K562 (cell line): ENCODE data around the gene TNN. TPM values are rescaled to one million over a fixed set of nuclear protein-coding genes. Genes with fewer than 3 reads are reported as not detected.
A peak's percentile ranks its signal among the peaks of the same experiment; 100 is the strongest.

Source experiments
- BRD9 ChIP-seq: fragments of 450-650 bp; IDR thresholded peaks from 2 replicates; pipeline ENCODE4 v1.6.1; 2018; ENCODE audit warnings: low read depth; ENCODE audit not compliant: partially characterized antibody
- CBFA2T2 ChIP-seq: fragments of 450-650 bp; conservative IDR thresholded peaks from 2 replicates; pipeline ENCODE4 v1.6.1; 2017; ENCODE audit warnings: mild to moderate bottlenecking
- CCAR2 ChIP-seq: fragments of 200-400 bp; formaldehyde crosslinking; IDR thresholded peaks from 2 replicates; pipeline ENCODE4 v1.6.1; 2017; ENCODE audit warnings: mild to moderate bottlenecking, low read depth, low read length
- EP300 ChIP-seq: IDR thresholded peaks from 2 replicates; pipeline ENCODE4 v1.6.1; 2012; ENCODE audit warnings: low read length, improper control_type of control experiment
- GABPB2 ChIP-seq: fragments of 250-450 bp; sonication (Bioruptor Pico); conservative IDR thresholded peaks from 2 replicates; pipeline ENCODE4 v1.5.1; 2021; ENCODE audit warnings: mild to moderate bottlenecking
- HSF4 ChIP-seq: fragments of 250-450 bp; sonication (Bioruptor Pico); IDR thresholded peaks from 2 replicates; pipeline ENCODE4 v2.1.2; 2022; ENCODE audit warnings: mild to moderate bottlenecking, moderate library complexity, borderline replicate concordance
- MAFK ChIP-seq: IDR thresholded peaks from 2 replicates; pipeline ENCODE4 v1.6.1; 2011; ENCODE audit warnings: low read length, improper control_type of control experiment
- NEUROD1 ChIP-seq: fragments of 150-350 bp; IDR thresholded peaks from 2 replicates; pipeline ENCODE4 v1.6.1; 2014; ENCODE audit warnings: borderline replicate concordance, low read length, low read depth; ENCODE audit not compliant: partially characterized antibody
- NR0B1 ChIP-seq: fragments of 450-650 bp; IDR thresholded peaks from one replicate; pipeline ENCODE4 v1.6.1; 2018; ENCODE audit warnings: mild to moderate bottlenecking, moderate library complexity; ENCODE audit not compliant: partially characterized antibody
- PHB2 ChIP-seq: fragments of 450-650 bp; IDR thresholded peaks from 2 replicates; pipeline ENCODE4 v1.6.1; 2017; ENCODE audit warnings: low read depth
- RBM25 ChIP-seq: fragments of 200-400 bp; formaldehyde crosslinking; IDR thresholded peaks from 2 replicates; pipeline ENCODE4 v1.6.1; 2018; ENCODE audit warnings: low read length, low read depth, moderate library complexity; ENCODE audit not compliant: severe bottlenecking
- SAFB ChIP-seq: fragments of 200-400 bp; formaldehyde crosslinking; IDR thresholded peaks from 2 replicates; pipeline ENCODE4 v1.6.1; 2017; ENCODE audit warnings: low read depth, low read length, borderline replicate concordance
- SMARCA5 ChIP-seq: fragments of 450-650 bp; IDR thresholded peaks from 2 replicates; pipeline ENCODE4 v1.6.1; 2016
- ZC3H4 ChIP-seq: sonication (generic); formaldehyde crosslinking; IDR thresholded peaks from 2 replicates; pipeline ENCODE4 v1.9.0; 2021; ENCODE audit warnings: missing genetic modification reagents, borderline replicate concordance
- ZNF140 ChIP-seq: fragments of 250-450 bp; sonication (Bioruptor Pico); IDR thresholded peaks from 2 replicates; pipeline ENCODE4 v1.8.0; 2021; ENCODE audit warnings: moderate library complexity, mild to moderate bottlenecking, inconsistent platforms
- ZNF143 ChIP-seq: sonication (generic); formaldehyde crosslinking; IDR thresholded peaks from 2 replicates; pipeline ENCODE4 v1.9.0; 2022; ENCODE audit warnings: mild to moderate bottlenecking, missing genetic modification reagents
- ZNF277 ChIP-seq: fragments of 250-450 bp; sonication (Bioruptor Pico); IDR thresholded peaks from 2 replicates; pipeline ENCODE4 v1.8.0; 2022; ENCODE audit warnings: inconsistent platforms, mild to moderate bottlenecking, moderate library complexity, borderline replicate concordance
- polyA plus RNA-seq, 8 experiments: library from polyadenylated mRNA; depleted of rRNA in 4 of 8; stranded (reverse) in 5 of 8; unstranded in 3 of 8; fragments of >200 nt; fragmentation: Nextera tagmentation in 2 of 8; fragmentation: Illumina TruSeq in 1 of 8; extraction: Ambion mirVana in 2 of 8; extraction: Trizol in 1 of 8; gene quantifications; 2 replicates each; pipeline versions ENCODE4 v1.2.1 to v1.2.3, GENCODE V29; 2011 to 2014; ENCODE audit warnings: inconsistent platforms in 1 of 8, missing spikeins in 1 of 8
- total RNA-seq, 7 experiments: library from RNA; depleted of rRNA in 6 of 7; stranded (reverse); fragments of >200 nt in 6 of 7; fragmentation: Illumina TruSeq in 2 of 7; extraction: Trizol in 2 of 7; gene quantifications; 2 replicates each; pipeline versions ENCODE4 v1.2.1 to v1.2.3, GENCODE V29; 2011 to 2021; ENCODE audit warnings: low replicate concordance in 1 of 7

Gene TNN
- total and polyA plus RNA-seq, 9 of the 15 experiments (the other 6 are each of a cell fraction or from before 2014, with no cell fraction given): 0.01 to 0.09 (median 0.07) TPM; not detected in 4

- TF ChIP-seq ZNF140 (CRISPR knock-in tag) (no peak), NEUROD1 (peak; percentile 54), ZC3H4 (no peak), EP300 (no peak; the same call in none of the 2 replicates), MAFK (peak; percentile 16; the same call in 1 of the 2 replicates), SAFB (no peak), ZNF143 (CRISPR knock-in tag) (no peak), CCAR2 (0 out of 2 replicates have a peak, but pooled peaks have one; percentile 71), CBFA2T2 (no peak; the same call in 1 of the 2 replicates), NR0B1 (no peak), PHB2 (no peak), GABPB2 (CRISPR knock-in tag) (peak; percentile 14; the same call in 1 of the 2 replicates), RBM25 (peak; percentile 39), HSF4 (CRISPR knock-in tag) (no peak), SMARCA5 (no peak), ZNF277 (no peak), BRD9 (peak; percentile 19)
Measured at GRCh38 chr1:175023043-175023921, 44.4 kb upstream of the TNN start, which contains the start of gene MRPS14 (continued).
